ENCODE results near the gene SLC8A2.

Gene SLC8A2

GRCh38 chr19:47503130-47503825, 31.6 kb upstream of the SLC8A2 start:
- no peak for DNase-seq

- DNase-seq, result no peak
Measured at GRCh38 chr19:47499863-47500830, 28.5 kb upstream of the SLC8A2 start.

- DNase-seq, result no peak
Measured at GRCh38 chr19:47499371-47499770, 27.7 kb upstream of the SLC8A2 start.

GRCh38 chr19:47498561-47498960, 26.9 kb upstream of the SLC8A2 start:
- DNase-seq, result no peak

GRCh38 chr19:47497821-47498520, 26.3 kb upstream of the SLC8A2 start:
- no peak for DNase-seq

- DNase-seq, result peak; percentile 95
Measured at GRCh38 chr19:47497050-47497766, 25.5 kb upstream of the SLC8A2 start.

- DNase-seq, result peak; percentile 32
Measured at GRCh38 chr19:47495478-47496372, 24.0 kb upstream of the SLC8A2 start.

GRCh38 chr19:47494729-47495128, 23.0 kb upstream of the SLC8A2 start:
- peak; percentile 92 for DNase-seq

- no peak for DNase-seq
Measured at GRCh38 chr19:47494211-47494547, 22.5 kb upstream of the SLC8A2 start.

GRCh38 chr19:47493378-47494210, 21.9 kb upstream of the SLC8A2 start:
- no peak for DNase-seq

GRCh38 chr19:47492571-47493377, 21.1 kb upstream of the SLC8A2 start:
- no peak for DNase-seq

- DNase-seq, result no peak
Measured at GRCh38 chr19:47492137-47492533, 20.4 kb upstream of the SLC8A2 start.

GRCh38 chr19:47491358-47492136, 19.9 kb upstream of the SLC8A2 start:
- DNase-seq, result no peak

GRCh38 chr19:47490847-47491246, 19.2 kb upstream of the SLC8A2 start:
- no peak for DNase-seq

GRCh38 chr19:47490031-47490430, 18.3 kb upstream of the SLC8A2 start:
- DNase-seq, result no peak

GRCh38 chr19:47489072-47489914, 17.6 kb upstream of the SLC8A2 start:
- DNase-seq, result no peak

GRCh38 chr19:47487551-47488515, 16.1 kb upstream of the SLC8A2 start:
- DNase-seq, result no peak

All from hematopoietic multipotent progenitor cell treated with erythropoietin and hydrocortisone succinate and interleukin-3 and kit ligand, for 6 days (in vitro differentiated cells).